ENCODE data around the gene ARFGAP3.

ARFGAP3 gene

DNA sequence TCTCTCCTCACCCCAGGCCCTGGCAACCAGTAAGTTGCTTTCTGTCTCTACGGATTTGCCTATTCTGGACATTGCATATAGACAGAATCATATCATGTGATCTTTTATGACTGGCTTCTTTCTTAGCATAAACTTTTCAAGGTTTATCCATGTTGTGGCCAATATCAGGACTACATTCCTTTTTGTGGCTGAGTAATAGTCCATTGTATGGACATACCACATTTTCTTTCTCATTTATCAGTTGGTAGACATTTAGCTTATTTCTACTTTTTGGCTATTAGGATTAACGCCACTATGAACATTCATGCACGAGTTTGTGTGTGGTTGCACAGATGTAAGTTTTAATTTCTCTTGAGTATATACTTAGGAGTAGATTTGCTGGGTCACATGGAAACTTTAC, 35.7 kb downstream of the ARFGAP3 start:
- no peaks in the 10 kb centered on the region; the same call in 1 of the 2 replicates for H3K9me3 ChIP-seq (ENCODE audit: insufficient read depth, low read depth, low read length)
- no peak overlapping the region for H3K4me3 ChIP-seq (ENCODE audit: low read length, poor library complexity, severe bottlenecking)
- no peaks in the 10 kb centered on the region for H3F3A ChIP-seq (ENCODE audit: low read depth)
- no peaks in the 10 kb centered on the region for H3K79me2 ChIP-seq (ENCODE audit: insufficient read depth, low read length)
- no peak for TF ChIP-seq EZH2phosphoT487 (IDR thresholded peaks at IDR 0.05; ENCODE audit: borderline replicate concordance)
- TF ChIP-seq, protein P1, sequence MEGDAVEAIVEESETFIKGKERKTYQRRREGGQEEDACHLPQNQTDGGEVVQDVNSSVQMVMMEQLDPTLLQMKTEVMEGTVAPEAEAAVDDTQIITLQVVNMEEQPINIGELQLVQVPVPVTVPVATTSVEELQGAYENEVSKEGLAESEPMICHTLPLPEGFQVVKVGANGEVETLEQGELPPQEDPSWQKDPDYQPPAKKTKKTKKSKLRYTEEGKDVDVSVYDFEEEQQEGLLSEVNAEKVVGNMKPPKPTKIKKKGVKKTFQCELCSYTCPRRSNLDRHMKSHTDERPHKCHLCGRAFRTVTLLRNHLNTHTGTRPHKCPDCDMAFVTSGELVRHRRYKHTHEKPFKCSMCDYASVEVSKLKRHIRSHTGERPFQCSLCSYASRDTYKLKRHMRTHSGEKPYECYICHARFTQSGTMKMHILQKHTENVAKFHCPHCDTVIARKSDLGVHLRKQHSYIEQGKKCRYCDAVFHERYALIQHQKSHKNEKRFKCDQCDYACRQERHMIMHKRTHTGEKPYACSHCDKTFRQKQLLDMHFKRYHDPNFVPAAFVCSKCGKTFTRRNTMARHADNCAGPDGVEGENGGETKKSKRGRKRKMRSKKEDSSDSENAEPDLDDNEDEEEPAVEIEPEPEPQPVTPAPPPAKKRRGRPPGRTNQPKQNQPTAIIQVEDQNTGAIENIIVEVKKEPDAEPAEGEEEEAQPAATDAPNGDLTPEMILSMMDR (conservative IDR thresholded peaks at IDR 0.05; ENCODE audit: low read length), result no peak
- no peaks in the 10 kb centered on the region for H4K20me1 ChIP-seq (ENCODE audit: insufficient read depth, low read length, poor library complexity, severe bottlenecking)
- H3K9me2 ChIP-seq (replicated peaks; ENCODE audit: low read depth, low read length), result no peaks in the 10 kb centered on the region
- no peaks in the 10 kb centered on the region for H3K27me3 ChIP-seq (ENCODE audit: insufficient read depth, low read length, poor library complexity, severe bottlenecking)
- H3K4me1 ChIP-seq (ENCODE audit: insufficient read depth, low read length, poor library complexity, severe bottlenecking), result no peaks in the 10 kb centered on the region
- peaks cover 64% of the 10 kb centered on the region for H3K36me3 ChIP-seq (ENCODE audit: insufficient read depth, low read length)
- H2AFZ ChIP-seq (ENCODE audit: low read length), result no peak overlapping the region
- no peak overlapping the region for H3K4me2 ChIP-seq (ENCODE audit: low read depth, low read length, poor library complexity, severe bottlenecking)
- no peak overlapping the region for H3K9ac ChIP-seq (ENCODE audit: low read depth, low read length, poor library complexity, severe bottlenecking)

DNA sequence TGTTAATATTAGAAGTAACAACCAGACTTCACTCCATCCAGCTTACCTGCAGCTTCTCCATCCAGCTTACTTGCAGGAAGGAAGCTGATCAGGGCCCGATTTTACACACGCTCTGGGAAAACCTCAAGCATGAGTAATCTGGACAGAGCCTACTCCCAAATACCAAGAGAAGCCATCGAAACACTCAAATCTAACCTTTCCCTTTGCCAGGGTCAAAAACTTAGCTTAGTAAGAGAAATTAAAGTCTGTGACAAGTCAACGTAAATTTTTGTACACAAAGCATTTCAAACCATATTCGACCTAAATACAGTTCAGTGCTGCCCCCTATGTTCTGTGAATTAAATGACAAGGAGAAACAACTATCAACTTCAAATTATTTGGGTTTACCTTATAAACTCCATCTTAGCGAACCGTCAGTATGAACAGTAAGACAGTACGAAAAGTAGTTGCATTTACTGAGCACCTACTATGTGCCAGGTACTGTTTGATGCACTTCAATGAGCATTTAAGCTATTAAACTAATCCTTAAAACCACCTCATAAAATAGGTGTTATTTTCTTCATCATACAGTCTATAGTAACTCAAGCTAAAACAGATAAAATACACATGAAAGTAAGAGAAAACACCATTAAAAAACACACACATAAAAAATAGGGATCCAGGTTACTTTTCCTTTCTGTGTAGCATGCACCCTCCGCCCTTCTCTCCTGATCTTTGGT, 36.9 kb downstream of the ARFGAP3 start:
- TF ChIP-seq EZH2phosphoT487 (IDR thresholded peaks at IDR 0.05; ENCODE audit: borderline replicate concordance), result no peak
- TF ChIP-seq, protein P1 (conservative IDR thresholded peaks at IDR 0.05; ENCODE audit: low read length), result peak; percentile 65
- H3F3A ChIP-seq (ENCODE audit: low read depth), result no peaks in the 10 kb centered on the region
- H3K4me1 ChIP-seq (ENCODE audit: insufficient read depth, low read length, poor library complexity, severe bottlenecking), result no peaks in the 10 kb centered on the region
- no peak overlapping the region for H3K9ac ChIP-seq (ENCODE audit: low read depth, low read length, poor library complexity, severe bottlenecking)
- no peaks in the 10 kb centered on the region for H3K9me2 ChIP-seq (replicated peaks; ENCODE audit: low read depth, low read length)
- H3K27me3 ChIP-seq (ENCODE audit: insufficient read depth, low read length, poor library complexity, severe bottlenecking), result no peaks in the 10 kb centered on the region
- no peaks in the 10 kb centered on the region for H4K20me1 ChIP-seq (ENCODE audit: insufficient read depth, low read length, poor library complexity, severe bottlenecking)
- no peak overlapping the region for H2AFZ ChIP-seq (ENCODE audit: low read length)
- peaks cover 62% of the 10 kb centered on the region for H3K36me3 ChIP-seq (ENCODE audit: insufficient read depth, low read length)
- no peak overlapping the region for H3K4me3 ChIP-seq (ENCODE audit: low read length, poor library complexity, severe bottlenecking)
- H3K79me2 ChIP-seq (ENCODE audit: insufficient read depth, low read length), result no peaks in the 10 kb centered on the region
- H3K9me3 ChIP-seq (ENCODE audit: insufficient read depth, low read depth, low read length), result no peaks in the 10 kb centered on the region; the same call in 1 of the 2 replicates
- no peak overlapping the region for H3K4me2 ChIP-seq (ENCODE audit: low read depth, low read length, poor library complexity, severe bottlenecking)

DNA sequence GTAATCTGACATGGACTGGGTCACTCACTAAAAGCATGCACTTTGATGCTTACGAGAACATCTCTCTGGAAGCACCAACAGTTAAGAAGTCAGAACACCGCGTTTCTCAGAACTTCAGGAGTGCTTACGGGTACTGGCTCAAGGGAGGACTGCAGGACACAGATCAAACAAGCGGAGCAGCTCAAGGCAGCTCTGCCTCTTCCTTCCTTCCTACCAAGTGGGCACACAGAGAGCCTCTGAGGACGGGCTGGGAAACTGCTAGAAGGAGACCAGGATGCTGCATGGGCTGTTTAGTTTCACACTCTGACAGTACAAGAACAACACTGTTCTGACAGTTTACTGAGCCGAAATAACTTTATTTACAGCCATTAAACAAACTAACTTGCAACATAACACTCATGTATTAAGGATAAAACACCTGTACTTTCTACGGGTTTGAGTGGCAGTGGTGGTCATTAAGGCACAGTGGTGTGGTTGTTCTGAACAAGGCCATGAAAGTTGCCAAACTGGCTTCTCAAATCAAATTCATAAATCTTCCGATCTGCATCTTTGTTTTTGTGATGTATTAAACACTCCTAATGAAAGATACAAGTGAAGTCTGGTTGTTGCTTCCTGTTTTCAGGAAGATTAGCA, 37.5 kb downstream of the ARFGAP3 start:
- Histone ChIP-seq H3K9me3 (ENCODE audit: insufficient read depth, low read depth, low read length) (no peaks in the 10 kb centered on the region; the same call in 1 of the 2 replicates), H3K9me2 (replicated peaks; ENCODE audit: low read depth, low read length) (no peaks in the 10 kb centered on the region), H3K9ac (ENCODE audit: low read depth, low read length, poor library complexity, severe bottlenecking) (no peak overlapping the region), H3K4me1 (ENCODE audit: insufficient read depth, low read length, poor library complexity, severe bottlenecking) (no peaks in the 10 kb centered on the region), H3K4me3 (ENCODE audit: low read length, poor library complexity, severe bottlenecking) (no peak overlapping the region), H4K20me1 (ENCODE audit: insufficient read depth, low read length, poor library complexity, severe bottlenecking) (no peaks in the 10 kb centered on the region), H3K36me3 (ENCODE audit: insufficient read depth, low read length) (peaks cover 62% of the 10 kb centered on the region), H3K79me2 (ENCODE audit: insufficient read depth, low read length) (no peaks in the 10 kb centered on the region), H3F3A (ENCODE audit: low read depth) (no peaks in the 10 kb centered on the region), H2AFZ (ENCODE audit: low read length) (no peak overlapping the region), H3K27me3 (ENCODE audit: insufficient read depth, low read length, poor library complexity, severe bottlenecking) (no peaks in the 10 kb centered on the region), H3K4me2 (ENCODE audit: low read depth, low read length, poor library complexity, severe bottlenecking) (no peak overlapping the region)
- no peak for TF ChIP-seq EZH2phosphoT487 (IDR thresholded peaks at IDR 0.05; ENCODE audit: borderline replicate concordance)
- TF ChIP-seq, protein P1 (conservative IDR thresholded peaks at IDR 0.05; ENCODE audit: low read length), result no peak

Measured in Loucy (cell line).